GM12878 (cell line): ENCODE results near the gene ORAI1. TPM values are rescaled to one million over a fixed set of nuclear protein-coding genes. Genes with fewer than 3 reads are reported as not detected.
A peak's percentile ranks its signal among the peaks of the same experiment; 100 is the strongest.

Source experiments
- ATAC-seq: fragments of 200-7000 bp; cut with Tn5 transposase; 3 replicates; pipeline ENCODE4 v1.9.1; 2020; ENCODE audit warnings: mild to moderate bottlenecking, moderate library complexity
- BruUV-seq: library from RNA; stranded (reverse); fragments of 400-500 nt; replicated peaks from 2 replicates; lab custom pipeline; 2021; lab: Mats Ljungman, UMichigan
- CTCF ChIA-PET: fragments of 300-600 bp; sonication (Branson Sonifier 250); formaldehyde crosslinking; extraction: SDS; loops from one replicate; lab custom pipeline; 2021; ENCODE audit warnings: inconsistent platforms; lab: Yijun Ruan, JAX
- POLR2A ChIA-PET: fragments of 350-600 bp; formaldehyde crosslinking; extraction: SDS; loops from one replicate; lab custom pipeline; 2021; ENCODE audit warnings: inconsistent platforms; lab: Charles Lee
- RAD21 ChIA-PET: fragments of 300-600 bp; sonication (Branson Sonifier 250); formaldehyde crosslinking; loops from one replicate; lab custom pipeline; 2023; ENCODE audit warnings: antibody characterized with exemption; ENCODE audit not compliant: unreplicated experiment; lab: Charles Lee
- SMC1A ChIA-PET: fragments of 300-600 bp; sonication (Branson Sonifier 250); formaldehyde crosslinking; loops from one replicate; lab custom pipeline; 2023; ENCODE audit not compliant: unreplicated experiment, uncharacterized antibody; lab: Charles Lee
- DNase-seq: peaks from one replicate; pipeline ENCODE4 v3.0.0-alpha.2; 2011; ENCODE audit warnings: low read depth, low spot score
- FAIRE-seq: peaks from 3 replicates; lab custom pipeline; 2011; peaks lifted over from hg19 to GRCh38; lab: Jason Lieb, UNC
- H2AFZ ChIP-seq: 2 replicates; pipeline ENCODE4 v1.6.0; 2011; ENCODE audit warnings: low read depth, low read length, control low read depth; ENCODE audit not compliant: control insufficient read depth
- H3K27ac ChIP-seq: 2 replicates; pipeline ENCODE4 v1.5.1; 2011; ENCODE audit warnings: control low read depth; ENCODE audit not compliant: control insufficient read depth, insufficient read depth
- H3K27me3 ChIP-seq, 2 experiments: replicated peaks in 1 of 2; 2 replicates each; pipeline versions ENCODE4 v1.6.0 to v1.6.1; 2011; ENCODE audit warnings: low read length in 1 of 2; ENCODE audit not compliant: control insufficient read depth in 2 of 2, insufficient read depth in 2 of 2
- H3K36me3 ChIP-seq, 2 experiments: 2 replicates each; pipeline ENCODE4 v1.5.1; 2011; ENCODE audit warnings: low read length in 1 of 2; ENCODE audit not compliant: control insufficient read depth in 2 of 2, insufficient read depth in 2 of 2
- H3K4me1 ChIP-seq: 2 replicates; pipeline ENCODE4 v1.6.1; 2011; ENCODE audit warnings: mild to moderate bottlenecking, low read length, moderate library complexity, mixed read lengths; ENCODE audit not compliant: control insufficient read depth, insufficient read depth
- H3K4me2 ChIP-seq: 2 replicates; pipeline ENCODE4 v1.6.0; 2011; ENCODE audit warnings: control low read depth; ENCODE audit not compliant: control insufficient read depth, insufficient read depth
- H3K4me3 ChIP-seq: fragments of 200-600 bp; sonication (generic); 2 replicates; pipeline ENCODE4 v1.5.1; 2016
- H3K79me2 ChIP-seq: 2 replicates; pipeline ENCODE4 v1.6.0; 2011; ENCODE audit warnings: low read length; ENCODE audit not compliant: control insufficient read depth, insufficient read depth
- H3K9ac ChIP-seq: 2 replicates; pipeline ENCODE4 v1.8.0; 2011; ENCODE audit warnings: low read length, control low read depth, mixed read lengths; ENCODE audit not compliant: control insufficient read depth, insufficient read depth
- H3K9me3 ChIP-seq: replicated peaks from 3 replicates; pipeline ENCODE4 v1.5.1; 2011; ENCODE audit warnings: mild to moderate bottlenecking, low read length; ENCODE audit not compliant: control insufficient read depth, insufficient read depth
- H4K20me1 ChIP-seq: 2 replicates; pipeline ENCODE4 v1.6.0; 2011; ENCODE audit not compliant: control insufficient read depth, insufficient read depth
- BMI1 ChIP-seq: fragments of 450-650 bp; IDR thresholded peaks from 2 replicates; pipeline ENCODE4 v1.6.1; 2016; ENCODE audit warnings: mild to moderate bottlenecking, moderate library complexity, borderline replicate concordance
- CEBPZ ChIP-seq: fragments of 150-350 bp; IDR thresholded peaks from 2 replicates; pipeline ENCODE4 v1.6.1; 2016; ENCODE audit warnings: low read depth, low read length
- E2F4 ChIP-seq: IDR thresholded peaks from 2 replicates; pipeline ENCODE4 v1.6.1; 2012; ENCODE audit warnings: low read depth, low read length, improper control_type of control experiment
- MTA3 ChIP-seq: IDR thresholded peaks from 2 replicates; pipeline ENCODE4 v1.6.1; 2012; ENCODE audit warnings: low read length, inconsistent platforms, borderline replicate concordance
- MYC ChIP-seq: IDR thresholded peaks from 2 replicates; pipeline ENCODE4 v1.6.1; 2011; ENCODE audit warnings: mild to moderate bottlenecking, low read length, moderate library complexity, inconsistent platforms; ENCODE audit not compliant: insufficient read depth, insufficient replicate concordance, insufficient read length, severe bottlenecking
- NKRF ChIP-seq: fragments of 450-650 bp; conservative IDR thresholded peaks from 2 replicates; pipeline ENCODE4 v1.6.1; 2017; ENCODE audit warnings: mild to moderate bottlenecking, moderate library complexity
- PAX8 ChIP-seq: fragments of 450-650 bp; IDR thresholded peaks from 2 replicates; pipeline ENCODE4 v1.6.1; 2017; ENCODE audit warnings: mild to moderate bottlenecking, moderate library complexity
- SP1 ChIP-seq: IDR thresholded peaks from one replicate; pipeline ENCODE4 v1.6.1; 2011; ENCODE audit warnings: low read depth, low read length
- SPI1 ChIP-seq: IDR thresholded peaks from 2 replicates; pipeline ENCODE4 v1.6.1; 2011; ENCODE audit warnings: low read depth, mild to moderate bottlenecking, low read length, moderate library complexity, borderline replicate concordance; ENCODE audit not compliant: insufficient read depth
- ZNF274 ChIP-seq: IDR thresholded peaks from one replicate; pipeline ENCODE4 v1.8.0; 2011; ENCODE audit not compliant: insufficient read length, insufficient read depth
- WGBS: methylation state at CpG from one replicate; pipeline ENCODE4 v1.1.6; 2016; ENCODE audit warnings: low lambda C conversion rate; ENCODE audit not compliant: insufficient replicate concordance, insufficient coverage; ENCODE audit errors: missing lambda C conversion rate; 5-methylcytosine and 5-hydroxymethylcytosine counted together
- in situ Hi-C: fragments of 300-500 bp; cut with MboI; formaldehyde crosslinking; loops from 9 replicates; pipeline ENCODE4 v1.14.3; 2018; ENCODE audit warnings: mixed read lengths
- intact Hi-C: fragments of 100-400 bp; cut with micrococcal nuclease; formaldehyde crosslinking; loops from one replicate; pipeline ENCODE4 v1.14.2; 2022; ENCODE audit not compliant: unreplicated experiment
- polyA plus RNA-seq, 11 experiments: library from polyadenylated mRNA; depleted of rRNA in 4 of 11; unstranded in 6 of 11; stranded (reverse) in 5 of 11; fragments of >200 nt; fragmentation: Nextera tagmentation in 4 of 11; fragmentation: Illumina TruSeq in 1 of 11; extraction: Ambion mirVana in 4 of 11; extraction: Trizol in 1 of 11; gene quantifications; 1 replicate in 1 of 11; 2 replicates in 10 of 11; pipeline versions ENCODE4 v1.2.1 to v1.2.3, GENCODE V29; 2011 to 2016; ENCODE audit warnings: inconsistent platforms in 2 of 11, missing spikeins in 2 of 11, low read depth in 1 of 11
- total RNA-seq, 4 experiments: library from RNA; depleted of rRNA in 3 of 4; stranded (reverse); fragments of >200 nt in 3 of 4; fragmentation: Illumina TruSeq in 1 of 4; extraction: Trizol in 1 of 4; gene quantifications; 2 replicates each; pipeline versions ENCODE4 v1.2.1 to v1.2.3, GENCODE V29; 2013 to 2021
- TF ChIP-seq, protein P1 (sequence below): IDR thresholded peaks from 2 replicates; pipeline ENCODE4 v1.6.1; 2011; ENCODE audit warnings: low read depth, mild to moderate bottlenecking, low read length, moderate library complexity, borderline replicate concordance; ENCODE audit errors: extremely low read depth

Gene ORAI1
- total and polyA plus RNA-seq, 10 of the 15 experiments (the other 5 are each of a cell fraction or from before 2014, with no cell fraction given) = 5.5 to 33.1 (median 11.8) TPM

- TF ChIP-seq, protein P1, sequence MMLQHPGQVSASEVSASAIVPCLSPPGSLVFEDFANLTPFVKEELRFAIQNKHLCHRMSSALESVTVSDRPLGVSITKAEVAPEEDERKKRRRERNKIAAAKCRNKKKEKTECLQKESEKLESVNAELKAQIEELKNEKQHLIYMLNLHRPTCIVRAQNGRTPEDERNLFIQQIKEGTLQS = no peak
- TF ChIP-seq MTA3 (no peak), NKRF (0 out of 2 replicates have a peak, but pooled peaks have one; percentile 9)
These were observed 47.0 kb upstream of the ORAI1 start (continued) for GRCh38 chr12:121579190-121579791.

- Histone ChIP-seq H3K9ac (peak overlapping the region; percentile 74), H3K79me2 (peaks cover 14% of the 10 kb centered on the region), H3K36me3 (no peaks in the 10 kb centered on the region), H3K4me3 (peak overlapping the region; percentile 77), H3K27me3 (no peaks in the 10 kb centered on the region), H2AFZ (peak overlapping the region; percentile 75), H3K9me3 (no peaks in the 10 kb centered on the region), H3K4me1 (peaks cover 19% of the 10 kb centered on the region), H4K20me1 (no peaks in the 10 kb centered on the region), H3K4me2 (peak overlapping the region; percentile 95), H3K27ac (peak overlapping the region; percentile 59)
- in situ Hi-C loops (no loop called here), intact Hi-C loops (no loop called here)
- ChIA-PET SMC1A (interaction anchor here (0.6 to 7.3 kb wide), 10 partner anchors 27 to 214 kb away, joined by 3 to 46 read pairs (median 4); partner anchors contain the start of genes MORN3 and ORAI1), RAD21 (interaction anchor here (1.0 to 5.8 kb wide), 7 partner anchors 10 to 66 kb away, joined by 3 to 51 read pairs (median 17); partner anchors contain the start of gene ORAI1), CTCF (interaction anchor here (0.6 to 5.1 kb wide), 12 partner anchors 10 to 215 kb away, joined by 3 to 40 read pairs (median 5); no protein-coding TSS in a partner anchor), POLR2A (interaction anchor here (0.5 to 8.1 kb wide), 14 partner anchors 10 to 446 kb away, joined by 3 to 87 read pairs (median 4); partner anchors contain the start of gene ORAI1)
- BruUV-seq = no TSS peak
- ATAC-seq (peak; percentile 67), FAIRE-seq (no peak), DNase-seq (no peak)
- under 1% methylated on average over 30 of the region's 54 CpGs for WGBS
- TF ChIP-seq E2F4 = no peak
- TF ChIP-seq BMI1 = no peak
- TF ChIP-seq PAX8 = no peak; the same call in 1 of the 2 replicates
- peak; percentile 9; the same call in 1 of the 2 replicates for TF ChIP-seq SPI1
- no peak for TF ChIP-seq SP1
- TF ChIP-seq CEBPZ = no peak
- TF ChIP-seq MYC = no peak
- no peak for TF ChIP-seq ZNF274
These were observed 46.1 kb upstream of the ORAI1 start for GRCh38 chr12:121579981-121580868.
